D721Med (cell line): ENCODE results near the gene SLC46A2.

Source experiments
- DNase-seq: peaks from one replicate; pipeline ENCODE4 v3.0.0; 2011; ENCODE audit warnings: low spot score; ENCODE audit not compliant: insufficient read length
- FAIRE-seq: peaks from 2 replicates; lab custom pipeline; 2011; peaks lifted over from hg19 to GRCh38; lab: Jason Lieb, UNC
- TF ChIP-seq, protein P1 (sequence below): IDR thresholded peaks from 2 replicates; pipeline ENCODE4 v1.5.1; 2012; ENCODE audit warnings: mild to moderate bottlenecking, control low read depth; ENCODE audit not compliant: insufficient read depth; ENCODE audit errors: missing control alignments

Gene SLC46A2

DNA sequence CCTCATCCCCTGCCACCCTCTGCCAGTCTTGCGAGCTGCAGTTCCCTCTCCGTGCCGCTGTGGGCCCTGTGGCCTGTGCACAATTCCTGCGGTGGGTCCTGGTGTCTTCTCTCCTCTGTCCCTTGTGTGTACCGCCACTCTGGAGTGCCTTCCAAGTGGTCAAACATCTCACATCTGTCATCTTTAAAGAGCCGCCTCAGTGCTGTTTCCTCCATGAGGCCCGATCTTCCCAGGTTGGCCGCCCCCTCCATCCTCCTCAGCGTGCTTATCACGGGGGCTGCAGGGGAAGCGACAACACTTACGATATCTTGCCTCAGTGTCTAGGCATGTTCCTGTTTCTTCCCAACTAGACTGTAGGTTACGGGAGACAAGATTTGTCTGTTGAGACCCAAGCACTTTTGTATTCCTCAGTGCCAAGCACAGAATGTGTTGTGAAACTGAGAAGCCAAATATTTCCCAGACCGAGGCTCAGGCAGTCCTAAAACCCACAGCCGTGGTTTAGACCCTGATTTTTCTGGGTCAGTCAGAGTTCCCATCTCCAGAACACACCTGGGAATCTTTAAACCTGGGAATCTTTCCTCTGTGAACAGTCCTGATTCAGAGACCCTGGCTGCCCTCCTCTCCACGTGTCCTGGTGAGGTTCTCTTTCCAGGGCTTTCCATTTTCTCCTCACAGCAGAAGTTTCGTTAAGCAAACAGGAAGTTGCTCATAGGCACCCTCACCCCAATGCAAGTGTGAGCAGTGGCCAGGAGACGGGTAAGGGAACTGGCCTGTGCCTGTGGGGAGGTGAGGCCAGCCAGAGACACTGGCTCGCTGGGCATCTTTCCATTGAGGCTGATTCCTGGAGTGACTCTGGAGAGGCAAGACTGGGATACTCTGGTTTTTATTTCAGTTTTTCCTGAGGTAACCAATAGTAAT lies 28.8 kb downstream of the SLC46A2 start:
- no peak for FAIRE-seq
- TF ChIP-seq, protein P1, sequence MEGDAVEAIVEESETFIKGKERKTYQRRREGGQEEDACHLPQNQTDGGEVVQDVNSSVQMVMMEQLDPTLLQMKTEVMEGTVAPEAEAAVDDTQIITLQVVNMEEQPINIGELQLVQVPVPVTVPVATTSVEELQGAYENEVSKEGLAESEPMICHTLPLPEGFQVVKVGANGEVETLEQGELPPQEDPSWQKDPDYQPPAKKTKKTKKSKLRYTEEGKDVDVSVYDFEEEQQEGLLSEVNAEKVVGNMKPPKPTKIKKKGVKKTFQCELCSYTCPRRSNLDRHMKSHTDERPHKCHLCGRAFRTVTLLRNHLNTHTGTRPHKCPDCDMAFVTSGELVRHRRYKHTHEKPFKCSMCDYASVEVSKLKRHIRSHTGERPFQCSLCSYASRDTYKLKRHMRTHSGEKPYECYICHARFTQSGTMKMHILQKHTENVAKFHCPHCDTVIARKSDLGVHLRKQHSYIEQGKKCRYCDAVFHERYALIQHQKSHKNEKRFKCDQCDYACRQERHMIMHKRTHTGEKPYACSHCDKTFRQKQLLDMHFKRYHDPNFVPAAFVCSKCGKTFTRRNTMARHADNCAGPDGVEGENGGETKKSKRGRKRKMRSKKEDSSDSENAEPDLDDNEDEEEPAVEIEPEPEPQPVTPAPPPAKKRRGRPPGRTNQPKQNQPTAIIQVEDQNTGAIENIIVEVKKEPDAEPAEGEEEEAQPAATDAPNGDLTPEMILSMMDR, result no peak
- no peak for DNase-seq

DNA sequence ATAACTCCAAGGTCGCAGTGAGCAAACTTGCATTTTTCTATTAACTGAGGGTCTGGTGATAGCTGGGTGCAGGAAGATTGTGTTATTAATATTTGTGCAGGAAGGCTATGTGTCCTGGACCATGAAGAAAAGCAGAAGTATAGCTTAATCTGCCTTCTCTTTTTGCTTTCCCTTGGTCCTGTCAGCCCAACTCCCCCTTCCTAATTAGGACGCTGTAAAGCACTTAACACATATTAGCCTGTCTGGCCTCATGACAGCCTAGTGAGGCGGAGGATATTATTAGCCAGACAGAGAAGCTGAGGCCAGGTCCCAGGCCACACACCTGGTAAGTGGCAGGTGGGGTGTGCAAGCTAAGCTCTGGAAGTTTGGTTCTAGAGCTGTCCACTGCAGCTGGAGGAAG lies 29.5 kb downstream of the SLC46A2 start:
- DNase-seq (no peak), FAIRE-seq (no peak)
- TF ChIP-seq, protein P1, result no peak

DNA sequence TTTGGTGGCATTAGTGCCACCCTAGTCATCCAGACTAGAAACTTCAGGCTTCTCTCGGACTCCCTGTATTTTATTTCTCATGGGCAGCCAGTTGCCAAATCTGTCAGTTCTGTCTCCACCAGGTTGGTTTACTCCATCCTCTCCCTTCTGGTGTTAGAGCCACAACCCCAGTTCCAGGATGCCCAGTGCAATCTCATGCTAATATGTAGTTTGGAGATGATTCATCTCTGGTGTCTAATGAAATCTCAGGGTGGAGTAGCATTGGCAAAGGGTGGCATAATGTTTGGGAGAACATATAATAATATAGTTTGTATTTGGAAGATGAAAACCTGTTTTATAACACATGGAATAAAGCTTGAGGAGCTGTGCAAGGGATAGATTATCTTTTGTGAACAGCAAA lies 30.2 kb downstream of the SLC46A2 start:
- FAIRE-seq (no peak), DNase-seq (no peak)
- TF ChIP-seq, protein P1, result no peak

DNA sequence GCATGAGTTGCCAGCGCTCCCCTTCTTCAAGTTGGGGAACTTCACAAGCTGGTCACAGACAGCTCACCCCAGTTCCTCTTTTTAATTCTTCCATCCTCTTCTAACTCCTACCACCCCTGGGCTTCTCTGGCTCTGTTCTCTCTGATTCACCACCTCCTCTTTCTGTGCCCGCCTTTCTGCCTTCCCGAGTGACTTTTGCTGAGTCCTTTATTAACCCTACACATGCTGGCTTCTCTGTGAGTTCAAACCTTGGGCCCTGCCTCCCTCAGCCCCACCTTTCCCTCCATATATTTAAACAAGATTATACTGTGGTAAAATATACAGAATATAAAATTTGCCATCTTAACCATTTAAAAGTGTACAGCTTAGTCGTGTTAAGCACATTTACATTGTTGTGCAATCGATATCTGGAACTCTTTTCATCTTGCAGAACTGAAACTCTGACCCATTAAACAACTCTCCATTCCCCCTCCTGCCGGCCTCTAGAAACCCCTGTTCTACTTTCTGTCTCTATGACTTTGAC lies 32.0 kb downstream of the SLC46A2 start:
- no peak for FAIRE-seq
- no peak for DNase-seq
- TF ChIP-seq, protein P1, result no peak

DNA sequence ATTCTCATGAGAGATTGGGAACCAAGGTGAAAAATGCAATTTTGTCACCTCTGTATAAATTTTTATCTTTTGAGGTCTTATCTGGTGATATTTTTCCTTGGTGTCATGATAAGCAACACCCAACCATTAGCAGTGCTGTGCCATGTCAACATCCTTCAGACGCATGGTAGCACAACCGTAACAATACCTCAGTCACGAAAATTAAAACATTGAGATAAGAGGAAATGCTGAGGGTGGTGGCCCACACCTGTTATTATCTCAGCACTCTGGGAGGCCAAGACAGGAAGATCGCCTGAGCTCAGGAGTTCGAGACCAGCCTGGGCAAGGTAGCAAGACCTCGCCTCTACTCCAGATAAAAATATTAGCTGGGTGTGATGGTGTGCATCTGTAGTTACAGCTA lies 32.7 kb downstream of the SLC46A2 start:
- DNase-seq (no peak), FAIRE-seq (no peak)
- TF ChIP-seq, protein P1, result no peak

DNA sequence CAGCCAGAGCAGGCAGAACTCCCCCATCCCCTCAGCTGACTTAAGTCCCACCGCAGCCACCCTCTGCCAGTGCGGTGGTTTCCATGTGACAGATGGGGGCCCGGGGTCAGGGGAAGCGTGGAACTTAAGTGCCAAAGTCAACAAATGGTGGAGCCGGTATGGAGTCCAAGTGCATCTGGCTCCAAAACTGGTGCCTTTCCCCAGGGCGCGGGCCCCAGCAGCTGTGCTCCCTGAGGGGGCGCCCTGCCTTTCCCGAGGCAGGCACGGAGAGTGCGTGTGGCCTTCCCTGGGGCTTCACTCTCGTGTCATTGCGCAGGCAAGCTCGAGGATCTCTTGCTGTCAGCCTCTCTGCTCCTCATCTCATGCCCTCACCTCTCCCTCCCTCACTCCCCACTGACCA lies 33.8 kb downstream of the SLC46A2 start:
- TF ChIP-seq, protein P1, result no peak
- no peak for FAIRE-seq
- no peak for DNase-seq

DNA sequence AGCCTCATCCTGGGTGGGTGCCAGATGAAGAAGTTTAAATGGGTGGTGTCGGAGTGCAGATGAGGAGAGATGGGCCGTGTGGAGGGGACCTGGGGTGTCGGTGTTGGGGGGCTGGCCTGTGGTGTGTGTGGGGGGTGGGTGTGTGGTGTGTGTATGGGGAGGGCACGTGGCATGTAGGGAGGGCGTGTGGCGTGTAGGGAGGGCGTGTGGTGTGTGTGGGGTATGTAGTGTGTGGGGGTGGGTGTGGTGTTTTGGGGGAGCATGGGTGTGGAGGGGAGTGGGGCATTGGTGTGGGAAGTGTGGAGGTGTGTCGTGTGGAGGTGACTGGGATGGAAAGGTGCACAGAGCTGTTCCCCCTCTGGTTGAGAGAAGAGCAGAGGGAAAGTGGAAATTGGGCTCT lies 34.5 kb downstream of the SLC46A2 start:
- DNase-seq (no peak), FAIRE-seq (no peak)
- TF ChIP-seq, protein P1, result no peak
